ENCODE data around the gene COQ8A.
"Not testable (repeated sequence)": the region's sequence is repeated elsewhere in the genome, so short reads cannot be mapped to it uniquely, and the experiment has no call there.

The COQ8A gene

DNA sequence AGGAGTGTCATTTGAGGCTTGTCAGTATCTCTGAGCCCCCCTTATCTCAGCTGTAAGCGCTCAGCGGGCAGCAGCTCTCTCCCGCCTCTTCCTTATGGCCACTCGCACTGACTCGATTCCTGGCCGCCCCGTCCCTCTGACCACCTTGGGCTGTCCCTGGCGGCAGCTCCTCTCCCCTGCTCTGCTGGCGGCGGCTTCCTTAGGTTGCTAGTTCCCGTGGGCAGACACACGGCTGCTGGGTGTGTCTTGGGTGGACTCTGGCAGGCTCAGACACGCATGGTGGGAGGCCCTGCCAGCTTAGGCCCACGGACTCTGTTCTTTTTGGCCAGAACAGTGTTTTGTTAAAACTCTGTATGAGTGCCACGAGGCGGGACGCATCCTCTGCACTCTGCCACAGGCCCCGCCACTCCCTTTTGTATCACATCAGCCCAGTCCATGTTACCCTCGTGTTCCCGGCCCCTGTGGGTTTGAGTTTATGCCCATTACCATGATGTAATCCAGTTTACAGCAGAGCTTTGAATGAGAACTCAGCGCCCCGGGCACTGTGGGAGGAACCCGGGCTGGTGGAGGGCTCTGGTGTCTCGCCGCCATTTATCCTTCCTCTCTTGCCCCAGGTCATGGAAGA lies 45.9 kb downstream of the COQ8A start:
- no peak for DNase-seq

DNA sequence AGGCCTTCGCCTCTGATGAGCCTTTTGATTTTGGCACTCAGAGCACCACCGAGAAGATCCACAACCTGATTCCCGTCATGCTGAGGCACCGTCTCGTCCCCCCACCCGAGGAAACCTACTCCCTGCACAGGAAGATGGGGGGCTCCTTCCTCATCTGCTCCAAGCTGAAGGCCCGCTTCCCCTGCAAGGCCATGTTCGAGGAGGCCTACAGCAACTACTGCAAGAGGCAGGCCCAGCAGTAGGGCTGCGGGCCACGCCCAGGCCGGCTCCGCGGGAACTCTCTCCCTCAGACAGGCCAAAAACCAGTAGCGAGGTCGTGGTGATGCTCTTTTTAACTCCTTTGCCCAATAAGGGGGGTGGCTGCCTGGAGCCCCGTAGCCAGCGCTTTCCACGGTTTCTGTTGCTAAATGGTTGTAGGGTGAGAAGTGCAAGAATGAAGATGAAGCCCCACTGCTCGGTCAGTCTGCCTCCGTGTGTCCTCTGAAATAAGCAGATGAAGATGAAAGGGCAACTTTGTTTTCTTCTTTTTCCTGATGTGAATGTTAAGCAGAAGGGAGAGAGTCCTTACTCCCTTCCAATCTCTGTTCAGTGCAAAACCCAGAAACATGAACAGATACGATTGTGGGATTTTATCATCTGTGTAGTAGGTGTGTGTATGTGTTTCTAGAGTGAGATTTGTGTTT lies 46.5 kb downstream of the COQ8A start:
- DNase-seq = no peak

- no peak for DNase-seq
Measured at GRCh38 chr1:226987179-226987536, 47.1 kb downstream of the COQ8A start.

DNA sequence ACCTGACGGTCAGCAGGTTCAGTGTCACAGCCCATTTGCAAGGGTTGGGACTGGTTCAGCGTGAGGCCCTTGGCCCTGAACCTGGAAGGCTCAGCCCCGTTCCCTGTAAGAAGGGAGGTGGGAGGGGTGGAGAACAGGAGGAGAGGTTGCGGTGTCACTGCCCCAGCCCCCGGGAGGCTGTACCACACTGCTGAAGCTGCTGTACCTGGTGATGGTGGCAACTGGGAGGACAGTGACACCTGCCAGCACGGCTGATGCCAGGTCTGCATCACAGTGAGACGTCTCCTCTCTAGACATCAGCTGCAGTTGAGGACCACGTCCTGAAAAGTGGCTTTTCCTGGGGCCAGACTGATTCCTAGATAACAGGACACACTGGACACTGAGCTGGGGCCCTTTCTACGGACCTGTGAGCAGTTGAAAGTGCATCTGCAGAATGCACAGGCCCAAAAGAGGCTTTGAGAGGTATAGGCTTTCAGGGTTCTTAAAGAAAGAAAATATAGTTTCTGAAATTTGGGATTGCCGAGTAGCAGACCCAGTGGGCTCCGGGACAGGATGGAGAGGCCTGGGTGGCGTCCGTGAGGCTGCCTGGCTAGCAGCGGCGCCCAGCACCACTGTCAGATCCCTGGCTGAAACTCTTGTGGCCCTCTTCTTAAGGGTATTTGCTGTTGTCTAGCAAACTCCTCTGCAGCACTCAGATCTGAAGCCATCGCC lies 47.7 kb downstream of the COQ8A start:
- no peak for DNase-seq

DNA sequence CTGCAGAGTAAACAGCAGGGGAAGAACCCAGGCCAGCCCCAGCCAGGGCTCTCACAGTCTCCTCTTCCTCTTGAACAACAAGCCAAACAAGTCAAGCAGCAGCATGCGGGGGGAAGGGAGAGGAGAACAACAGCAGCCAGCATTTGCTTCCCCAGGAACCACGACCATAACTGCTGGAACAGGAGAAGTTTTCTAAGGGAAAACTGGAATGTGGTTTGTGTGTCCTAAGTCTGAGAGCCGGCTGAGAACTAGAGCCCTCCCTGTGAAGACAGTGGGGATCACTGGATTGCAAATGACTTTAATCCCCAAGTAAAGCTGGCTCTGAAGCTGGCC lies 48.2 kb downstream of the COQ8A start:
- no peak for DNase-seq

GRCh38 chr1:226989085-226989920 lies 49.2 kb downstream of the COQ8A start:
- no peak for DNase-seq

DNA sequence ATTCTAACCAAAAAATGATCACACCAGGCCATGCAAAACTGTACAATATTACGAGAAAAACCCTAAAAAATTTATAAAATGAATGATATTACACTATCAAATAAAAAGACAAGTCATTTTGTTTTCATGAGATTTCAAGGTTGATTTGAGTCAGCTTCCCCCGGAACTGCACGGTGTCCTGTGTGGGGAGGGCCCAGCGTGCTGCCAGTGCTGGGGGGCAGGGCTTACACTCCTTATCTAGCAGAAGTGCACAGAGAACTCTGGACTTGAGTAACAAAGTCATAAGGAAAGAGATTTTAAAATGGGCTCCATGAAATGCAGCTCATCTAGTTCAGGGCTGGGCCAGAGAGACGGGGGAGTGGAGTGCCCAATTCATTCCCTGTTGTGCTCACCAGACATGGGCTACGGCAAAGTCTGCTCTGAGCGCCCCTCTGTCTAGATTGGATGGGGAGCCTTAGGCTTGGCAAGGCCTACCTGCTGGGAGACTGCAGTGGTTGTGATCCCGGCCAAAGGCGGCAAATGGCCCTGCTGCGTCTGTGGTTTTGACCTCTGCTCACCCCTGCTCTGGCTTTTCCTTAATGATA lies 50.1 kb downstream of the COQ8A start:
- DNase-seq = no peak

DNA sequence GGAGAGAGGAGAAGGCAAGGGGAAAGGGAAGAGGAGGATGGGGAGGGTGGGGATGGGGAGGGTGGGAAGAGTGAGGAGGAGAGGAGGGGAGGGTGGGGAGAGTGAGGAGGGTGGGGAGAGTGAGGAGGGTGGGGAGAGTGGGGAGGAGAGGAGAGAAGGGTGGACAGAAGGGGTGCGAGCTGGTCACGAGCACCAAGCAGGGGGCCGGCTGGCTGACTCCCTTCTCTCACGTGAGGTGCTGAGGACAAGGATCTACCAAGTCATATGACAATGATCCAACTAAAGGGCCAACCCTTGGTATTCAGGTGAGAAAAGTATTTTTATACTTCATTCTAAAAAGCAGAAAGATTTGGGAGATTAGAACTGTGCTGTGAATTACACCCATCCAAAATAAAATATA lies 51.8 kb downstream of the COQ8A start:
- no peak for DNase-seq

GRCh38 chr1:226993814-226994585 lies 53.9 kb downstream of the COQ8A start:
- DNase-seq = no peak

- no peak for DNase-seq
Measured at GRCh38 chr1:226994586-226995364, 54.7 kb downstream of the COQ8A start.

DNA sequence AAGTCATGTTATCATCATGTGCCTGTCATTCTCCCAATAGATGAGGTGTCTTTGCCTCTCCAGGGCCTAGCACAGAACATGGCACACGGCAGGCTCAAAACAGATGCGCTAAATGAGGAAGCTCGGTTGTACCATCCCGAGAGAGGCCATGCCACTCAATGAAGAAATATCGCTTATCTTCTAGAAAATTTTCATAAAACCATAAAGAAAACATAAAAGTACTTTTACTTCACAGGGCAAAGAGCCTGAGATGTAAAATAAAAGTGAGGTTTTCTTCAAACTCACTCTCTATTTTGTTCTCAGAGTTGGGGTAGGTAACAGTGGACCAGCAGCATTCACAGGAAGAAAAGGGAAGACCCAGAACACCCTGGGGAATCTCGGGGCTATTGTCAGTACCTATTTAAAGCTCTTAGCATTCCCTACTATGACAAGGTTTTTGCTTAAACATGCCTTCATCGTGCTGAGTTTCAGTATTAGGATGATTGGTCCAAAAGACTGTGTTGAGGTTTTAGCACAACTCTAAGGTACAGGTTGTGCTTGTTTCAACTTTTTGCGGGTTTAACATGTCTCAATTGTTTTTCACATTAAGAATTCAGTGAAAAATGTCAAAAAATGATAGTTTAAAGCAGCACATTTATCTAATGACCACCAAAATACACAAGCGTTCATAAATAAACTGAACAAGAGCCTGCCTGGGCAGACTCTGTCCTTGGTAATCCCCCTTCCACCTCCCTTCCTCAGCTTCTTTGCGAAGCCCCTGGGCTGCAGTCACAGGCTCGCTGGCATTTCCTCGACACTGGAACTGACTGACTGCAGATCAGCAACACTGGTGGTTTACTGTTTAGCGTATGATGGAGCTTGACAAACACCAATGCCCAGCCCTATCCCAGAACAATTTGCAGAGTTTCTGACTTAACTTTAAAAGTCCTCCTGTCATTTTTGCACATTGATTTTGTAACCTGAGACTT lies 55.6 kb downstream of the COQ8A start:
- no peak for DNase-seq

DNA sequence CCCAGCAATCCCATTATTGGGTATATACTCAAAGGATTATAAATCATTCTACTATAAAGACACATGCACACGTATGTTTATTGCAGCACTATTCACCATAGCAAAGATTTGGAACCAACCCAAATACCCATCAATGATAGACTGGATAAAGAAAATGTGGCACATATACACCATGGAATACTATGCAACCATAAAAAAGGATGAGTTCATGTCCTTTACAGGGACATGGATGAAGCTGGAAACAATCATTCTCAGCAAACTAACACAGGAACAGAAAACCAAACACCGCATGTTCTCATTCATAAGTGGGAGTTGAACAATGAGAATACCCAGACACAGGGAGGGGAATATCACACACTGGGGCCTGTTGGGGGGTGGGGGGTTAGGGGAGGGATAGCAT lies 59.5 kb downstream of the COQ8A start:
- DNase-seq = not testable (repeated sequence)

- DNase-seq = no peak
Measured at GRCh38 chr1:227002531-227003049, 62.5 kb downstream of the COQ8A start.

- DNase-seq = no peak
Measured at GRCh38 chr1:227003165-227003564, 63.1 kb downstream of the COQ8A start.

DNA sequence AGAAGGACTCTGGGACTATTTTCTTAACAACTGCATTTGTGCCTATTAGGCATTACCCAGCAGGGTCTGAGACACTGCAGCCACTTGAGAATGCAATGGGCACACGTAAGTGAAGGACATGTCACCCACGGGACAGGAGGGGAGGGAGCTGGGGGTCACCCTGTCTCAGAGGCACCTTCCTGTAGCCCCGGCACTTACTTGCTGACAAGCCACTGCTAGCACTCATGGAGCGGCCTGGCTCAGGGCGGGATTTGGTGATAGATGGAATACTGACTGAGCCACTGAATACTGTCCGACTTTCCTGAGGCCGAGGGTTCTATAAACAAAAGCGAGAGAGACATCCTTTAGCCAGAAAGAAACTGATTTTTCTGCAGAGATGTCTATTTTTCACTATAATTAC lies 64.7 kb downstream of the COQ8A start:
- DNase-seq = no peak

DNA sequence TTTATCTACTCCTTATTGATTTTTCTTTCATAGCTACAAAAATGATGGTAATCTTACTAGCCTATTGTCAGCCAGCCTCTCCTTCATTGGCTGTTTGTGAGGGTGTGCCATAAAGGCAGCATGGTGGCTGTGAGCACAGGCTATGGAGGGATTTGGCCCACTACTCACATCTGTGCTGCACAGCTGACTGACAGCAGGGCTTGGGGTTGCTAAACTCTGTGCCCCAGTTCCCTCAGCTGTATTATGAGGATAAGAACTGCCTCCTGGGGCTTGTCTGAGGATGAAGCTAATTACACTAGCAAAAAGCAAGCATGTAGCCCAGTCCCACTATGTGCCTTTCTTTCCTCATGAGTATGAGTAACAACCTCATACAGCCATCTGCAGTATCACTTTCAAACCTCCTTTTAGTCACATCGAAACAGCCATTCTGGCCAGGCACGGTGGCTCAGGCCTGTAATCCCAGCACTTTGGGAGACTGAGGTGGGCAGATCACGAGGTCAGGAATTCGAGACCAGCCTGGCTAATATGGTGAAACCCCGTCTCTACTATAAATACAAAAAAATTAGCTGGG lies 66.2 kb downstream of the COQ8A start:
- no peak for DNase-seq

GRCh38 chr1:227009937-227010336 lies 69.8 kb downstream of the COQ8A start:
- DNase-seq = no peak

DNA sequence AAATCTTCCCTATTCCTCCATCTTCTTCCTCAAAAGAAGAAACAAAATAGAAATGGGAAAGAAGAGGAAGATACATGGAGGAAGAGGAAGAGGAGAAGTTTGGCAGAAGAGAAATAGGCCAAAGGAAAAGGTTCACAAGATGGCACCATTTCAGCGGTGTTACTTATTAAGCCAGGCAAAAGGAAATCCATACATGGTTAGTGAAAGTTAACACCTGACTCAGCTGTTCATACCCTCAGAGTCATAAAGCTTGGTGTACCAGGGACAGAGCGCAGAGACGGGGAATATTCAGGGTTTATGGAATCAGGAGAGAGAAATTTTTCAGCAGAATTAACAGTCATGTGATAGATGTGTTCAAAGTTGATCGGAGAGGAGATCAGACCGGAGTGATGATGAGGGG lies 70.6 kb downstream of the COQ8A start:
- DNase-seq = no peak

GRCh38 chr1:227016990-227017389 lies 76.9 kb downstream of the COQ8A start:
- DNase-seq = no peak

GRCh38 chr1:227032396-227032795 lies 92.3 kb downstream of the COQ8A start:
- no peak for DNase-seq

Measured in NCI-H1694 (cell line).